NCI-H446 treated with DMSO at 0.1 percent for 48 hours (cell line): ENCODE results near the gene ENPP3.
"Not testable (repeated sequence)": the region's sequence is repeated elsewhere in the genome, so short reads cannot be mapped to it uniquely, and the experiment has no call there.

Source experiments
- DNase-seq: peaks from one replicate; lab custom pipeline; 2025; lab: John Stamatoyannopoulos, UW

The ENPP3 gene

DNA sequence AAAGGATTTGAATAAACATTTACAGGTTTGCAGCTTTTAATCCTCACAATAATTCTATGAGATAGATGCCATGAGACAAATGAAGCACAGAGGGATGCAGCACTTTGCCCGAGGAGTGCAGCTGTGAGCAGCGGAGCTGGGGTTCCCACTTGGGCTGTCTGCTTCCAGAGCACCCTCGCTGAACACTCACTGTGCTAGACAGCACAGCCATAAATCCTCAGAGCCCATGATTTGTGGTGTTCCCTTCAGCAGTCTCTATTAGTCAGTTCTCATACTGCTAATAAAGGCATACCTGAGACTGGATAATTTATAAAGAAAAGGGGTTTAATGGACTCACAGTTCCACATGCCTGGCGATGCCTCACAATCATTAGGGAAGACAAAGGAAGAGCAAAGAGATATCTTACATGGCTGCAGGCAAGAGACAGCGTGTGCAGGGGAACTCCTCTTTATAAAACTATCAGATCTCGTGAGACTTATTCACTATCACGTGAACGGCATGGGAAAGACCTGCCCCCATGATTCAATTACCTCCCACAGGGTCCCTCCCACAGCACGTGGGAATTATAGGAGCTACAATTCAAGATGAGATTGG, 99.0 kb downstream of the ENPP3 start:
- DNase-seq = no peak

DNA sequence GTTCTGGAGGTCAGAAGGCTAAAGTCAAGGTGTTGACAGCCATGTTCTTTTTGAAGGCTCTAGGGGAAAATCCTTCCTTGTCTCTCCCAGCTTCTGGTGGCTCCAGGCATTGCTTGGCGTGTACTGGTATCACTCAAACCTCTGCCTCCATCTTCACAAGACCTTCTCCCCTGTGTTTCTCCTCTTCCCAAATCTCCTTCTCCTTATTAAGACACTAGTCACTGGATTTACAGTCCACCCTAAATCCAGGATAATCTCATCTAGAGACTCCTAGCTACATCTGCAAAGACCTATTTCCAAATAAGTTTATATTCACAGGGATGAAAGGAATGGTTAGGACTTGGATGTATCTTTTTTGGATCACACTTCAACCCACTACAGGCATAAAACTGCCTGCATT, 99.7 kb downstream of the ENPP3 start:
- DNase-seq = no peak

DNA sequence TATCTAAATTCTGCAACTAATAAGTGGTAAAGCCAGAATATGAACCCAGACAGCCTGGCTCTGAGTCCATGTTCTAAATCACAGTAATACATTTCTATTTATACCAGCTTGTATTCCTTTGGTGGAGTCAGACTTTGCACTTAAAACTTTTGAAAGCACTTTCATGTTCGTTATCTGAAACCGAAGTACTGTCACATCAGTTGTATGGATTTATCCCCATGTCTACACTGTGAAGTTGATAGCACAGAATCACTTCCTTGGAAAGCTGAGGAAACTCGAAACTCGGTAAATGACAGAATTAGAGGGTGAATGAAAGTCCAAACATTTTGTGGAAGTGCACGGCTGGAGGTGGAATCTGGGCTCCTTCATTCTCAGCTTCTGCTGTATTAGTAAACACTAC, 102.0 kb downstream of the ENPP3 start:
- no peak for DNase-seq

DNA sequence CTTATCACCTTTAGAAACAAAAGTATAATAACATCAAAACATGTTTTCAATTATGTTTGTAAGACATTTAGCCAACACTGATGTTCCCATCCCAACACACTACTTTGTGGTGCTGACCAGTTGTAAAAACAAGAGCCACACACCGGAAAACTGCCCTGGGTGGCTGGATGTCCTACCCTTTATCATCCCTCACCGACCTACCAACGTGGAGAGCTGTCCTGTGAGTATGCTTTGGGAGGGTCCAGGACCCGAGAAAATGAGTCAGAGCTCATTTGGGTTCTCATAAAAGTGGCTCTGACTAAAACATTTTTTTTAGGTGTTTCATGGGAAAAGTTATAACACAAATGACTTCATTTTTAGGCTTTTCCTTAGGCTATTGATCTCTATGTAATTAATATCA, 103.1 kb downstream of the ENPP3 start:
- no peak for DNase-seq

GRCh38 chr6:131741688-131742393, 104.7 kb downstream of the ENPP3 start:
- DNase-seq = no peak

GRCh38 chr6:131744432-131745287, 107.6 kb downstream of the ENPP3 start:
- no peak for DNase-seq

GRCh38 chr6:131745476-131745875, 108.4 kb downstream of the ENPP3 start:
- DNase-seq = no peak

- no peak for DNase-seq
These were observed 110.8 kb downstream of the ENPP3 start for GRCh38 chr6:131747821-131748353.

- DNase-seq = no peak
These were observed 111.9 kb downstream of the ENPP3 start for GRCh38 chr6:131749023-131749422.

GRCh38 chr6:131751012-131751715, 114.1 kb downstream of the ENPP3 start:
- not testable (repeated sequence) for DNase-seq

DNA sequence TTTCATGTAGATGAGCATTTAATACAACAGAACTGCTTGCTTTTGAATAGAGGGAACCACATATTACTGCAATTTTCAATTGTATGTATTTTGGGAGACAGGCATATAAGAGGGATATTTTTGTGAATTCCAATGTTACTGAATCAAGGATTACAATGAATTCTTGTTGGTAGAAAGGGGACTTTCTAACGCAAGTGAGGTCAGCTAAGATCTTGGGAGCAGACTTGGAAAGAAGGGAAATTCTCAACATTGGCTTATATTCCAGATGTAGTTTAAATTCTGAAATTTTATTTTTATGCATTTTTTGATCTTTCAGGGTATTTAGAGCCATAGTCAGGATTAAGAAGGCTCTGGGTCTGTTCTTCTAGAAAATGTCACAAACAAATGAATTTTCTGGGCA, 117.0 kb downstream of the ENPP3 start:
- no peak for DNase-seq

GRCh38 chr6:131754715-131755567, 117.8 kb downstream of the ENPP3 start:
- no peak for DNase-seq

GRCh38 chr6:131755597-131755996, 118.5 kb downstream of the ENPP3 start:
- DNase-seq = no peak

DNA sequence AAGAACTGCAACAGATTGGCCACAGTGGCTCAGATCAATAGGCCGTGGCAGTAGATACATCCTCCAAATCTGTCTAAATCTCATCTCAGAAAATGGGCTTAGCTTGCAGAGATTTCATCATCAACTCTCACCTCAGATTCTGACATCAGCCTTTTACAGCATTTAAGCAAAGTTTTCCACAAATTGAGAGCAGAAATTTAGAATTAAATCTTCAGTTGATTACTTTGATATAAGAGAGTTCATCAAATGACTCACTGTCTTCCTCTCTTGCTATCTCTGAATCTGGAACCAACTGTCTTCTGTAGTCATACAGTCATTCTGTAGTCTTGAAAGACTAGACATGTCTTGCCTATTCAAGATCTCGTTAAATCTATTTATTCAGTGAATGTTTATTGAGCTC, 118.9 kb downstream of the ENPP3 start:
- DNase-seq = no peak

DNA sequence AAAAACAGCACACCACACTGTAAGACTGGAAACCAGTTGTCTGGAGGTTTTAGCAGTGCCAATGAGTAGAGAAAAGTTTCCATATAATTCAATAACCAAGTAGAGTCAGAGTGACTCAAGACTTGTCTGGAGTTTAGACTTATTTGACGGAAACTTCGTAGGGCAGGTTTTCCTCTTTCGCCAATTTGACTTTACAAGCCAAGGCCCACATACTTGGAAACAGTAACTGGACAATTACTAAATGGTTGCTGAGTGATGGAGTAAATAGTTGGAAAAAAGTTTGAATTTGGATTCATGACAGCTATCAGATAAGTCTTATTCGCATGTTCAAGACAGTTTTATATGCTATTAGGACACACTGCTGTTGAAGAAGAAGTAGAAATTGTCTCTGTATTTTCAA, 121.8 kb downstream of the ENPP3 start:
- no peak for DNase-seq

DNA sequence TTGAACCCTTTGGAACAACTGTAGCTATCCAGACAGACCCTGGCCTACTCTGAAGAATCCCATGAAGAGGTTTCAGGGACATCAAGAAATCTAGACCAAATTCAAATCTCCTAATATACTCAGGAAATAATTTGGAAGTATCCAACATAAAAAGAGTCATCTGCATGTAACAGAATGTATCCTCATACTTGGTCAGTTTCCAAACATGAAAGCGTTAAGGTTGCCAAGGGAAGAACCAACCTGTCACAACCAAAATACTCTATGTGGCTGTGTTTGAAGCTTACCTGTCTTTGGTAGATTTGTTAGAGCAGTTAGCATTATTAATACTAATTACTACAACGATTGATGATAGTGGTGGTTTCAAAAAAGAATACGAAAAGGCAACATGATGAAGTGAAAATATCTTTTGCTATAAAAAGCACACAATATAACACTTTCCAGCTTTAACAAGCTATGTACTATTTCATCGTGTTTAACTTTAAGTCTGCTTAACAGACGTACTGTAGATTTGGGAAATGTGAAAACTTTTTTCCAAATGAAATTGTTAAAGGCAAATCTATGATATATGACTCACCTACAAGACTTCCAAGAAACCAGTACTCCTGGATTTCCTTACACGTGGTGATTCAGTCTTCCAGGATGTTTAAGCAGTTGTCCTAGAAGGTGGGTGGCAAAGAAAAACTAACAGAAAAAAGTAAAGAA, 124.1 kb downstream of the ENPP3 start:
- DNase-seq = no peak

DNA sequence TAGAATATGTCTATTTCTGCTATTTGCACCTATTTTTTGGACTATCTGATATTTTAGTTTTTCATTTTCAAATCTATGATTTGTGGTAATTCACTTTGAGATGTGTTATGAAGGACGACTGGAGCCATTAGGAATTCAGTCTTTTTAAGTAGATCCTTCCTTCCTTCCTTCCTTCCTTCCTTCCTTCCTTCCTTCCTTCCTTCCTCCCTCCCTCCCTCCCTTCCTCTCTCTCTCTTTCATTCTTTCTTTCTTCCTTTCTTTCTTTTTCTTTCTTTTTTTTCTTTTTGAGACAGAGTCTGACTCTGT, 124.6 kb downstream of the ENPP3 start:
- no peak for DNase-seq

DNA sequence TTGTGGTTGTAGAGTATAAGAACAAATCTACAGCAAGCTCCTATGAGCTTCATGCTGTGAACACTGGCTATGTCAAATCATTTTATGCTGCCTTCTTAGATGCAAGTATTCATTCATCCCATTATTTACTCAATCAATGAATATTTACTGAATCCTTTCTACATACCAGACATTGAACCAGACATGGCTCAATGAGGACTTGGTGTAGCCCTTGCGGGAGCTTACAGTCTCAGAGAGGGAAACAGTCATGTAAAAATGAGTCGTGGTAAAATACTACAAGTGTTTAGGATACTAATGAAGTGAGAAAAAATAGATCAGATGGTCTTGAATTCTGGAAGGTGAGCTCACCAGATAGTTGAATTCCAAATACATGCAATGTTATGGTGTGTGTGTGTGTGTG, 125.9 kb downstream of the ENPP3 start:
- DNase-seq = no peak

DNA sequence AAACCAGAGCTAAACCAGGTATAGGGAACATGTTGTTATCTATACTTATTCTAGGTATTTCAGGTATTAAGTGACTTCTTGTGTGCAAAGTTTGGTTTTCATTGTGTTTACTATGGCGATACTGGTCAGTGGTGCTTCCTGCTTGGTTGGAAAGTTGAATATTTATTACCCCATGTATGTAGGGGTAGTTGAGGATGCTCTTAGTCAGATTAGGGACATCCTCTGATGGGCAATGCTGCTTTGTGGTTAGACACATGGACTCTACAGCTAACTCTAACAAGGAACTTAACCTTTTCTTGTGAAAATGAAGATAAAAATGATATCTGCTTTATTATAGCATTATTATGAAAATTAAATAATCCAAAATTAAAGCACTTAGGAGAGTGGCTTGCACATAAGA, 126.6 kb downstream of the ENPP3 start:
- no peak for DNase-seq

- no peak for DNase-seq
These were observed 127.2 kb downstream of the ENPP3 start for GRCh38 chr6:131764350-131764749.
